ENCODE results near the gene SLC31A2.
"Not testable (repeated sequence)": the region's sequence is repeated elsewhere in the genome, so short reads cannot be mapped to it uniquely, and the experiment has no call there.

Gene SLC31A2

GRCh38 chr9:113148372-113148705, 2.5 kb upstream of the SLC31A2 start:
- no peak for TF ChIP-seq CTCF (conservative IDR thresholded peaks at IDR 0.05; ENCODE audit: low read depth, low read length)
- no peak for DNase-seq (ENCODE audit: low read depth)
- no peak overlapping the region for H3K4me3 ChIP-seq (ENCODE audit: low read length)

DNA sequence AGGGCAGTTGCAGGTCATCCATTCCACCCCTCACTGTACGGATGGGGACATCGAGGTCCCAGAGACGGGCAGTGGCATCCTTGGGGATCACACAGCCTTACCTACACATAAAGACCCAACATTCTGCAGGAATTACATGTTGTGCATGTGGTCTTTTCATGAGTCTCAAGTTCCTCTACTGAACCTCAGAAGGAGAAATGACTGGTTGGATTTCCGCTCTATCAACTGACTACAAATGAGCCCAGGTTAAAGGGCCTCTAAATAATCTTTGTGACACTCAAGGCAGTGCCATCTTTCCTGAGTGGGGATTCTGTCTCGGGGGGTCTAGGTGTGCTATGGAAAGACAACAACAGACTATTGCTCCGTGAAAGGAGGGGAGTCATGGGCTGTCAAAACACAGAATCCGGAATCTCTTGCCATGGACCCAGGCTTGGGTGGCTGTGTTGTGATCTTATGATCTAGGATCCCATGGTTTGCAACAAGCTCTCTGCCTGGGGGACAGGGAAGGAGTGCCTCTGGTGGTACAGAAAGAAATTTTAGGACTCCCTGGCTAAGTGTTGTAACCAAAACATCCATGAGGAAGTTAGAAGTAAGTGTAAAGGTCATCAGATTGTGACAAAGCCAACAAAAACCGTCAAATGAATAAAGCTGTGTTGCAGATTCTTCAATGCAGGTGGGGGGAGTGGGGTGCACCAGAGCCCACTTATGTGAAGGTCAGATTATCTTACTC, 1.9 kb upstream of the SLC31A2 start:
- DNase-seq (ENCODE audit: low read depth), result no peak

DNA sequence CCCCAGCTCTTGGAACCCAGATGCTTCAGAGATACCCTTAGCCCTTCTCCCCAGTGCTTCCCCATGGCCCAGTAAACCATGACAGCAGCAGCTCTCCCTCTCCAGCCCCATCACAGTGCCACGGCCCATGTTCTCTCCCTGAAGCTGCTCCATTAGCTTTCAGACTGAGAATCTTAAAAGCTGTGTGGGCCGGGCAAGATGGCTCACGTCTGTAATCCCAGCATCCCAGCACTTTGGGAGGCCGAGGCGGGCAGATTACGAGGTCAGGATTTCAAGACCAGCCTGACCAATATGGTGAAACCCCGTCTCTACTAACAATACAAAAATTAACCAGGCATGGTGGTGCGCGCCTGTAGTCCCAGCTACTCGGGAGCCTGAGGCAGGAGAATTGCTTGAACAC, 1.2 kb upstream of the SLC31A2 start:
- not testable (repeated sequence) for DNase-seq (ENCODE audit: low read depth); H3K4me3 ChIP-seq (ENCODE audit: low read length)

More for the DNA sequence above, 1.9 kb upstream of the SLC31A2 start:
- no peak overlapping the region for H3K4me3 ChIP-seq (ENCODE audit: low read length)
- TF ChIP-seq CTCF (conservative IDR thresholded peaks at IDR 0.05; ENCODE audit: low read depth, low read length), result no peak

DNA sequence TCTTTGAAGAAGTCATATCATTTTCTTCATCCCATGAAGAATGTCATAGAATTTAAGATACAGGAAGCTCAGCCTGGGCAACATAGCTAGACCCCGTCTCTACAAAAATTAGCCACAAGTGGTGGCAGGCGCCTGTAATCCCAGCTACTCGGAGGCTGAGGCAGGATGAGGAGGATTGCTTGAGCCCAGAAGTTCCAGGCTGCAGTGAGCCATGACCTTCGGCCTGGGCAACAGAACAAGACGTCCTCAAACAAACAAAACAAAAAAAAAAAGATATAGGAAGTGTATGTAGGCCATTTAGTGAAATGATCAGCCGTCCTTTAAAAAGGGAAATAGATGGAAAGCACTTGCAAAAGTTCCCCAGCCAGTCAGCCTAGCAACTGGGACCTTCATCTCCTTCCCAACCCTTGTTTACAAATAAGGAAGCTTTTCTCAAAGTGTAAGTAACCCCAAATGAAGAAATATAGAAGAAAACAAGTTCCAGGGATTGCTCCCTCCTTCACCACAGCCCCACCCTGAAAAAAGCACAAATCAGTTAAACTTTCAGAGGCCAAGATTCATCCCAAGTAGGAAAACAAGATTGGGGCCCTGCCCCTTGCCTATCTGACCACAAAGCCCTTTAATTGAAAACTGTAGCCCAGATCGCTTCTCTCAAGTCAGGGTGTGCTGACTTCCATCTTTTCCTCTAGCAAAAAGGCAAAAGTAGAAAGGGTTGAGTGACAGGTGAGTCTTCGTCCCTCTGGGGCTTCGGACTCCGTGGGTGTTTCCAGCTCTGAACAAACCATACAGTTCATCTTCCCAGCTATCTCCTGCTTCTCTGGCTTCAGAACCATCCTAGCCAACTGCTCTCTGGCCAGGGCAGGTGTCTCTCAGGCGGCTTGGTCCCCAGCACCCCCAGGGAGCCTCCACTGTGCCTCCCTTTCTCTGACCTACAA, 1.2 kb downstream of the SLC31A2 start:
- no peak for TF ChIP-seq CTCF (conservative IDR thresholded peaks at IDR 0.05; ENCODE audit: low read depth, low read length)
- peak overlapping the region; percentile 81 for H3K4me3 ChIP-seq (ENCODE audit: low read length)

GRCh38 chr9:113152699-113153098, 1.9 kb downstream of the SLC31A2 start:
- H3K4me3 ChIP-seq (ENCODE audit: low read length), result no peak overlapping the region
- no peak for DNase-seq (ENCODE audit: low read depth)
- no peak for TF ChIP-seq CTCF (conservative IDR thresholded peaks at IDR 0.05; ENCODE audit: low read depth, low read length)

More for the DNA sequence above, 1.2 kb downstream of the SLC31A2 start:
- no peak for DNase-seq (ENCODE audit: low read depth)

DNA sequence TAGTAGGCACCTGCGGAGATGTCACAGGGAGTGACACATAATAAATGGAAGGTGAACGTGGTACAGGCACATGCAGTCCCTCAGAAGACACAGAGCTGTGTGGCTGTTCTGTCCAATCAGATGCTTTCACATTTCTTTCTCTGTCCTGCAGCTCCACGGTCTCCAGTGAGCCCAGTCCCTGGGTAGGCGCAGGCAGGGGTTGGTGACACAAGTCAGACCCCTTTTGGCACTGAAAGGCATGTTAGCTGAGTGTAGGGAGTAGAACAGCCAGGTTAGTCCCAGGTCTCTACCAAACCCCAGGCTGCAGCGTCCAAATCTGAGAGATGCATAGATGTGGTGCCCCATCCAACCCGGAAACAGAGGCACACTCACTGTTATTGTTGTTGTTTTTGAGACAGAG, 2.8 kb downstream of the SLC31A2 start:
- no peak for TF ChIP-seq CTCF (conservative IDR thresholded peaks at IDR 0.05; ENCODE audit: low read depth, low read length)
- H3K4me3 ChIP-seq (ENCODE audit: low read length), result no peak overlapping the region
- DNase-seq (ENCODE audit: low read depth), result no peak

DNA sequence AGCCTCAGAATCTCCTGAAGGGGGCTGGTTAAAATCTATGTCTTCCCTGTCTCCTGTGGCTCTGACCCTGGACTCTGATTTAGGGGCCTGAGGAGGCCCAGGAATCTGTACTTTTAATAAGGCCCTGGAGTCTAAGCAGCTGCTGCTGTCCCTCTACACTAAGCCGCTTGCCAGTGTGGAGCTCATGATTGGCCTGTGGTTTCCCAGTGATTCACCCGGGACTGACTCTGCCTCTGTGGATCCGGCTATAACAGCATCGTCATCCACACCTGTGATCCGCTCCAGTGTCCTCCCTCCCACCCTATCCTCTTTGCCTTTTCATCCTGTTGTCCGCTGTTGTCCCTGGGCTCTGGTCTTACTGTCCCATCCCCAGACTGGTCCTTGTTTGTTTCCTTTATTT, 3.7 kb downstream of the SLC31A2 start:
- DNase-seq (ENCODE audit: low read depth), result peak; percentile 26
- TF ChIP-seq CTCF (conservative IDR thresholded peaks at IDR 0.05; ENCODE audit: low read depth, low read length), result no peak
- no peak overlapping the region for H3K4me3 ChIP-seq (ENCODE audit: low read length)

Data from retinal pigment epithelial cell (primary cell).